ENCODE results near the gene PCNX3. TPM values are rescaled to one million over a fixed set of nuclear protein-coding genes. Genes with fewer than 3 reads are reported as not detected.

Gene PCNX3
- total RNA-seq, 1 donor from 2014 or later: 45.6 TPM

- no peak overlapping the region for H3K4me2 ChIP-seq (ENCODE audit: low read length)
- Mint-ChIP-seq H3K9me3 (ENCODE audit: unreplicated experiment) (peaks cover 3% of the 10 kb centered on the region), H3K27ac (ENCODE audit: unreplicated experiment) (no peak overlapping the region), H3K36me3 (ENCODE audit: low read depth, unreplicated experiment) (peaks cover 17% of the 10 kb centered on the region), H3K4me1 (ENCODE audit: low read depth, unreplicated experiment) (peaks cover 4% of the 10 kb centered on the region), H3K4me3 (ENCODE audit: unreplicated experiment) (no peak overlapping the region), H3K27me3 (ENCODE audit: low read depth, unreplicated experiment) (peaks cover 52% of the 10 kb centered on the region)
- FAIRE-seq: no peak
- H3K9me3 ChIP-seq (ENCODE audit: insufficient read depth, low read depth, low read length): no peaks in the 10 kb centered on the region
- no peak for DNase-seq (ENCODE audit: low read depth)
- no peak overlapping the region for H2AFZ ChIP-seq (ENCODE audit: low read depth, low read length)
- no peak overlapping the region for H3K9ac ChIP-seq (ENCODE audit: low read length)
- H3K27me3 ChIP-seq (ENCODE audit: insufficient read depth, low read length): peaks cover 5% of the 10 kb centered on the region
- no peaks in the 10 kb centered on the region for H3K36me3 ChIP-seq (ENCODE audit: insufficient read depth, low read length)
- peaks cover 12% of the 10 kb centered on the region for H3K4me1 ChIP-seq (ENCODE audit: insufficient read depth, low read length)
- H3K27ac ChIP-seq (ENCODE audit: low read depth, low read length): no peak overlapping the region
- H3K79me2 ChIP-seq (ENCODE audit: insufficient read depth, low read length): no peaks in the 10 kb centered on the region
- TF ChIP-seq CTCF (IDR thresholded peaks at IDR 0.05; ENCODE audit: insufficient read depth, low read depth, low read length): no peak
- no peak for TF ChIP-seq EZH2 (IDR thresholded peaks at IDR 0.05; ENCODE audit: insufficient read depth, low read length)
- H3K4me3 ChIP-seq (ENCODE audit: insufficient read depth, low read depth, low read length): no peak overlapping the region
- H4K20me1 ChIP-seq (ENCODE audit: insufficient read depth, low read length): peaks cover 61% of the 10 kb centered on the region
Observed at GRCh38 chr11:65581928-65582327, 33.6 kb upstream of the PCNX3 start.

GRCh38 chr11:65583589-65583988 is 32.0 kb upstream of the PCNX3 start:
- Histone ChIP-seq H3K9me3 (ENCODE audit: insufficient read depth, low read depth, low read length) (no peaks in the 10 kb centered on the region), H3K4me3 (ENCODE audit: insufficient read depth, low read depth, low read length) (no peak overlapping the region), H3K4me2 (ENCODE audit: low read length) (no peak overlapping the region), H2AFZ (ENCODE audit: low read depth, low read length) (no peak overlapping the region), H3K27me3 (ENCODE audit: insufficient read depth, low read length) (peaks cover 5% of the 10 kb centered on the region), H3K9ac (ENCODE audit: low read length) (no peak overlapping the region), H4K20me1 (ENCODE audit: insufficient read depth, low read length) (peaks cover 50% of the 10 kb centered on the region), H3K36me3 (ENCODE audit: insufficient read depth, low read length) (no peaks in the 10 kb centered on the region), H3K79me2 (ENCODE audit: insufficient read depth, low read length) (no peaks in the 10 kb centered on the region), H3K4me1 (ENCODE audit: insufficient read depth, low read length) (peaks cover 7% of the 10 kb centered on the region), H3K27ac (ENCODE audit: low read depth, low read length) (no peak overlapping the region)
- H3K9me3 Mint-ChIP-seq (ENCODE audit: unreplicated experiment): peaks cover 3% of the 10 kb centered on the region
- no peak overlapping the region for H3K4me3 Mint-ChIP-seq (ENCODE audit: unreplicated experiment)
- peaks cover 15% of the 10 kb centered on the region for H3K36me3 Mint-ChIP-seq (ENCODE audit: low read depth, unreplicated experiment)
- TF ChIP-seq EZH2 (IDR thresholded peaks at IDR 0.05; ENCODE audit: insufficient read depth, low read length): no peak
- no peak for TF ChIP-seq CTCF (IDR thresholded peaks at IDR 0.05; ENCODE audit: insufficient read depth, low read depth, low read length)
- peaks cover 6% of the 10 kb centered on the region for H3K4me1 Mint-ChIP-seq (ENCODE audit: low read depth, unreplicated experiment)
- H3K27me3 Mint-ChIP-seq (ENCODE audit: low read depth, unreplicated experiment): peaks cover 46% of the 10 kb centered on the region
- FAIRE-seq: no peak
- no peak overlapping the region for H3K27ac Mint-ChIP-seq (ENCODE audit: unreplicated experiment)
- no peak for DNase-seq (ENCODE audit: low read depth)

- peaks cover 3% of the 10 kb centered on the region for H3K9me3 Mint-ChIP-seq (ENCODE audit: unreplicated experiment)
Observed at GRCh38 chr11:65584106-65584505, 31.5 kb upstream of the PCNX3 start.

More at GRCh38 chr11:65584106-65584505, 31.5 kb upstream of the PCNX3 start:
- Histone ChIP-seq H2AFZ (ENCODE audit: low read depth, low read length) (no peak overlapping the region), H3K27me3 (ENCODE audit: insufficient read depth, low read length) (peaks cover 5% of the 10 kb centered on the region), H4K20me1 (ENCODE audit: insufficient read depth, low read length) (peaks cover 50% of the 10 kb centered on the region), H3K79me2 (ENCODE audit: insufficient read depth, low read length) (no peaks in the 10 kb centered on the region), H3K27ac (ENCODE audit: low read depth, low read length) (no peak overlapping the region), H3K4me3 (ENCODE audit: insufficient read depth, low read depth, low read length) (no peak overlapping the region), H3K9ac (ENCODE audit: low read length) (no peak overlapping the region), H3K9me3 (ENCODE audit: insufficient read depth, low read depth, low read length) (no peaks in the 10 kb centered on the region), H3K4me2 (ENCODE audit: low read length) (peak overlapping the region; percentile 48), H3K36me3 (ENCODE audit: insufficient read depth, low read length) (no peaks in the 10 kb centered on the region), H3K4me1 (ENCODE audit: insufficient read depth, low read length) (peaks cover 7% of the 10 kb centered on the region)
- Mint-ChIP-seq H3K27ac (ENCODE audit: unreplicated experiment) (no peak overlapping the region), H3K36me3 (ENCODE audit: low read depth, unreplicated experiment) (peaks cover 15% of the 10 kb centered on the region), H3K4me3 (ENCODE audit: unreplicated experiment) (no peak overlapping the region), H3K27me3 (ENCODE audit: low read depth, unreplicated experiment) (peaks cover 45% of the 10 kb centered on the region), H3K4me1 (ENCODE audit: low read depth, unreplicated experiment) (peaks cover 6% of the 10 kb centered on the region)
- FAIRE-seq (no peak), DNase-seq (ENCODE audit: low read depth) (no peak)
- no peak for TF ChIP-seq EZH2 (IDR thresholded peaks at IDR 0.05; ENCODE audit: insufficient read depth, low read length)
- no peak for TF ChIP-seq CTCF (IDR thresholded peaks at IDR 0.05; ENCODE audit: insufficient read depth, low read depth, low read length)
